Activated B cell treated with CpG ODN at 0.5 μM for 24 hours (primary cell): ENCODE data around the gene CCDC93. TPM values are rescaled to one million over a fixed set of nuclear protein-coding genes. Genes with fewer than 3 reads are reported as not detected.

Source experiments
- ATAC-seq: fragments of 200-7000 bp; cut with Tn5 transposase; one replicate; pipeline ENCODE4 v1.10.0; 2021; ENCODE audit warnings: low read depth, mild to moderate bottlenecking, moderate library complexity
- CTCF ChIA-PET: fragments of 350-600 bp; sonication (Branson Sonifier 250); formaldehyde crosslinking; loops from one replicate; lab custom pipeline; 2021; ENCODE audit warnings: antibody characterized with exemption; lab: Charles Lee
- POLR2A ChIA-PET: fragments of 350-600 bp; sonication (Branson Sonifier 250); formaldehyde crosslinking; loops from one replicate; lab custom pipeline; 2021; ENCODE audit warnings: antibody characterized with exemption; lab: Charles Lee
- DNase-seq: peaks from one replicate; pipeline ENCODE4 v3.0.0; 2022
- H3K27ac Mint-ChIP-seq: one replicate; pipeline ENCODE4 v1.8.0; 2020; ENCODE audit warnings: mixed read lengths
- H3K27me3 Mint-ChIP-seq: one replicate; pipeline ENCODE4 v1.8.0; 2021; ENCODE audit warnings: mixed read lengths
- H3K36me3 Mint-ChIP-seq: one replicate; pipeline ENCODE4 v1.8.0; 2021; ENCODE audit warnings: low read depth, mixed read lengths
- H3K4me1 Mint-ChIP-seq: one replicate; pipeline ENCODE4 v1.8.0; 2021; ENCODE audit warnings: mixed read lengths
- H3K4me3 Mint-ChIP-seq: one replicate; pipeline ENCODE4 v1.8.0; 2020; ENCODE audit warnings: mild to moderate bottlenecking, mixed read lengths
- H3K9me3 Mint-ChIP-seq: one replicate; pipeline ENCODE4 v1.8.0; 2020; ENCODE audit warnings: mixed read lengths
- CTCF ChIP-seq: fragments of 200-600 bp; IDR thresholded peaks from one replicate; pipeline ENCODE4 v1.8.0; 2022; ENCODE audit warnings: antibody characterized with exemption, mild to moderate bottlenecking
- intact Hi-C: fragments of 100-400 bp; cut with micrococcal nuclease; formaldehyde crosslinking; loops from one replicate; pipeline ENCODE4 v1.15.1; 2024
- total RNA-seq: library from RNA; stranded (reverse); gene quantifications from 2 replicates; pipeline ENCODE4 v1.2.3, GENCODE V29; 2022

CCDC93 gene
- total RNA-seq, 1 donor from 2014 or later, result 38.8 TPM

GRCh38 chr2:118055512-118056164 lies 41.8 kb upstream of the CCDC93 start:
- no peaks in the 10 kb centered on the region for H3K9me3 Mint-ChIP-seq
- ChIA-PET POLR2A (interaction anchor here (0.8 to 2.3 kb wide), 6 partner anchors 8 to 168 kb away, joined by 3 to 18 read pairs (median 8); partner anchors contain the start of genes CCDC93 and INSIG2), CTCF (interaction anchor here (0.8 to 11.4 kb wide), 4 partner anchors 6 to 23 kb away, joined by 3 to 342 read pairs (median 6); no protein-coding TSS in a partner anchor)
- H3K27ac Mint-ChIP-seq, result peak overlapping the region; percentile 90
- no peak for DNase-seq
- H3K36me3 Mint-ChIP-seq, result no peaks in the 10 kb centered on the region
- intact Hi-C loops, result loop anchor here (1.0 to 2.0 kb wide), 6 partner anchors 9 to 241 kb away; partner anchors contain the start of genes CCDC93, DDX18 and INSIG2
- peak; percentile 81 for ATAC-seq
- H3K4me1 Mint-ChIP-seq, result peaks cover 57% of the 10 kb centered on the region
- no peak for TF ChIP-seq CTCF
- no peaks in the 10 kb centered on the region for H3K27me3 Mint-ChIP-seq
- H3K4me3 Mint-ChIP-seq, result peak overlapping the region; percentile 66

- no peaks in the 10 kb centered on the region for H3K27me3 Mint-ChIP-seq
- TF ChIP-seq CTCF, result no peak
- ATAC-seq (no peak), DNase-seq (no peak)
- no peaks in the 10 kb centered on the region for H3K9me3 Mint-ChIP-seq
- peak overlapping the region; percentile 90 for H3K27ac Mint-ChIP-seq
- ChIA-PET CTCF (interaction anchor here (1.1 to 11.4 kb wide), 3 partner anchors 5 to 801 kb away, joined by 3 to 342 read pairs (median 4); no protein-coding TSS in a partner anchor), POLR2A (interaction anchor here (0.8 to 2.3 kb wide), 4 partner anchors 8 to 40 kb away, joined by 3 to 18 read pairs (median 8); partner anchors contain the start of genes CCDC93 and INSIG2)
- no peaks in the 10 kb centered on the region for H3K36me3 Mint-ChIP-seq
- H3K4me3 Mint-ChIP-seq, result no peak overlapping the region
- intact Hi-C loops, result loop anchor here (2.0 kb wide), 1 partner anchor 132 kb away; no protein-coding TSS in a partner anchor
- H3K4me1 Mint-ChIP-seq, result peaks cover 52% of the 10 kb centered on the region
Measured at GRCh38 chr2:118054213-118055008, 40.5 kb upstream of the CCDC93 start.

GRCh38 chr2:118053681-118054080 lies 39.8 kb upstream of the CCDC93 start:
- H3K36me3 Mint-ChIP-seq, result no peaks in the 10 kb centered on the region
- no peaks in the 10 kb centered on the region for H3K9me3 Mint-ChIP-seq
- POLR2A ChIA-PET, result no interaction called here
- DNase-seq (no peak), ATAC-seq (no peak)
- TF ChIP-seq CTCF, result no peak
- no peak overlapping the region for H3K27ac Mint-ChIP-seq
- H3K27me3 Mint-ChIP-seq, result no peaks in the 10 kb centered on the region
- H3K4me3 Mint-ChIP-seq, result no peak overlapping the region
- CTCF ChIA-PET, result interaction anchor here (1.2 to 8.7 kb wide), 2 partner anchors 6 to 802 kb away, joined by 3 to 342 read pairs; no protein-coding TSS in a partner anchor
- H3K4me1 Mint-ChIP-seq, result peaks cover 46% of the 10 kb centered on the region
- intact Hi-C loops, result loop anchor here (2.0 kb wide), 1 partner anchor 133 kb away; no protein-coding TSS in a partner anchor

GRCh38 chr2:118052474-118052873 lies 38.6 kb upstream of the CCDC93 start:
- CTCF ChIA-PET, result interaction anchor here (1.2 to 8.7 kb wide), 2 partner anchors 7 to 803 kb away, joined by 3 to 342 read pairs; no protein-coding TSS in a partner anchor
- intact Hi-C loops, result no loop called here
- no peaks in the 10 kb centered on the region for H3K27me3 Mint-ChIP-seq
- no peak for TF ChIP-seq CTCF
- POLR2A ChIA-PET, result interaction anchor here (0.6 kb wide), 1 partner anchor 42 kb away, joined by 3 read pairs; no protein-coding TSS in a partner anchor
- H3K9me3 Mint-ChIP-seq, result no peaks in the 10 kb centered on the region
- ATAC-seq (no peak), DNase-seq (no peak)
- no peak overlapping the region for H3K4me3 Mint-ChIP-seq
- H3K4me1 Mint-ChIP-seq, result peaks cover 39% of the 10 kb centered on the region
- no peaks in the 10 kb centered on the region for H3K36me3 Mint-ChIP-seq
- no peak overlapping the region for H3K27ac Mint-ChIP-seq
